Activated naive CD4-positive, alpha-beta T cell treated with anti-CD3 and anti-CD28 coated beads, Interleukin-2, amount 50 U/mL, for 72 hours (primary cell): ENCODE data around the gene HSPA4. TPM values are rescaled to one million over a fixed set of nuclear protein-coding genes. Genes with fewer than 3 reads are reported as not detected.
"Not testable (repeated sequence)": the region's sequence is repeated elsewhere in the genome, so short reads cannot be mapped to it uniquely, and the experiment has no call there.

Source experiments
- ATAC-seq, 2 donors: fragments of 150-1000 bp; cut with Tn5 transposase; 2 replicates each; pipeline ENCODE4 v1.10.0; 2021; ENCODE audit warnings: mild to moderate bottlenecking in 2 of 2, moderate library complexity in 2 of 2
- DNase-seq, 2 donors: peaks; one replicate each; pipeline ENCODE4 v3.0.0; 2021 to 2022; ENCODE audit warnings: low spot score in 2 of 2
- H3K27ac Mint-ChIP-seq, 2 donors: one replicate each; pipeline ENCODE4 v1.8.0; 2022; ENCODE audit warnings: mild to moderate bottlenecking in 2 of 2, mixed read lengths in 2 of 2
- H3K36me3 Mint-ChIP-seq, 2 donors: one replicate each; pipeline ENCODE4 v1.8.0; 2022; ENCODE audit warnings: mixed read lengths in 2 of 2
- H3K9me3 Mint-ChIP-seq, 2 donors: one replicate each; pipeline ENCODE4 v1.8.0; 2022; ENCODE audit warnings: mixed read lengths in 2 of 2
- total RNA-seq, 2 donors: library from RNA; stranded (reverse); gene quantifications; one replicate each; pipeline ENCODE4 v1.2.3, GENCODE V29; 2022

The HSPA4 gene
- total RNA-seq, 2 donors from 2014 or later = 168 to 198 TPM

DNA sequence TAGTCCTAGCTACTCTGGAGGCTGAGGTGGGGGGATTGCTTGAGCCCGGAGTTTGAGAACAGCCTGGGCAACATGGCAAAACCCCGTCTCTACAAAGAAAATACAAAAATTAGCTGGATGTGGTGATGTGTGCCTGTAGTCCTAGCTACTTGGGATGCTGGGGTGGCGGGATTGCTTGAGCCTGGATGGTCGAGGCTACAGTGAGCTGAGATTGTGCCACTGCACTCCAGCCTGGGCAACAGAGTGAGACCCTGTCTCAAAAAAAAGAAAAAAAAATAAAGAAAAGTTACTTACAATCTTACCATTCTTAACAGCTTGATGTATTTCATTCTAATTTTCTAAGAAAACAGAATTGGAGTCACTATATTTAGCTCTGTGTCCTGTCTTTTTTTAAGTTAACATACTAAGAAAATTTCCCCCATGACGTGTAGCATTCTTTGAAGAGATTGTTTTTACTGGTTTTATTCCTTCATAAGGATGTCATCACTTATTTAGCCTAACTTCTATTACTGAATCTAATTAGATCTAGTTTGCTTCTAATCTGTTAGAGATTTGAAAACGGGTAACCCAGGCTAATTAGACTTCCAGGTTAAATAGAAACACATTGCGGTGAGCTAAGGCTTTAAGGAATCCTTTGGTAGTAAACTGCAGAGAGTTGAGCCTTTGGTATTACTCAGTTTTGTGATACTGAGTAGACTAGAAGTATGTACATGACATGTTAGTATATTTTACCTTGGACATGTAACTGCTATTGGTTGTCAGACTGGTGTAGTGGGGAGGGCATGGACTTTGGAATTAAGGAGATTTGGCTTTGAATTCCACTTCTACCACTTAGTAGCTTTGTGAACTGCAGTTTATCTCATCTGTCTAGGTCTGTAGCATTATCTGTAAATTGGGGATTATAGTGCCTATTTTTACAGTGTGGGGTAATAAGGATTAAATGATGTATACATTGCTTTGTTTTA lies 24.0 kb downstream of the HSPA4 start:
- Mint-ChIP-seq H3K9me3 (no peaks in the 10 kb centered on the region), H3K27ac (peak overlapping the region in 1 of 2 donors; percentile 66), H3K36me3 (peaks cover 21 to 32% of the 10 kb centered on the region in 2 donors)
- DNase-seq = no peak
- ATAC-seq = no peak

DNA sequence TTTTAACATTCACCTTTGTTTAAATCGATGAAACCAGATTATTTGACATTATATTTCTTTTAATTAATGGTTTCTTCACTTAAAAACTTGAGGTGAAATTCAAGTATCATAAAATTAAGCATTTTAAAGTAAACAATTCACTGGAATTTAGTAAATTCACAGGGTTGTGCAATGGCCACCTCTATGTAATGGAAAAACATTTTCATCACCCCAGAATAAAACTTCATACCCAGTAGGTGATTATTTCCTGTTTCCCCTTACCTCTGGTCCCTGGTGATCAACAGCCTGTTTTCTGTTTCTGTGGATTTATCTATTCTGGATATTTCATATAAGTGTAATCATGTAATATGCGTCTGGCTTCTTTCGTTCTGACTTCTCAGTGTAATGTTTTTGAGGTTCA lies 27.2 kb downstream of the HSPA4 start:
- no peak for ATAC-seq
- peaks cover 13 to 31% of the 10 kb centered on the region in 2 donors for H3K36me3 Mint-ChIP-seq

DNA sequence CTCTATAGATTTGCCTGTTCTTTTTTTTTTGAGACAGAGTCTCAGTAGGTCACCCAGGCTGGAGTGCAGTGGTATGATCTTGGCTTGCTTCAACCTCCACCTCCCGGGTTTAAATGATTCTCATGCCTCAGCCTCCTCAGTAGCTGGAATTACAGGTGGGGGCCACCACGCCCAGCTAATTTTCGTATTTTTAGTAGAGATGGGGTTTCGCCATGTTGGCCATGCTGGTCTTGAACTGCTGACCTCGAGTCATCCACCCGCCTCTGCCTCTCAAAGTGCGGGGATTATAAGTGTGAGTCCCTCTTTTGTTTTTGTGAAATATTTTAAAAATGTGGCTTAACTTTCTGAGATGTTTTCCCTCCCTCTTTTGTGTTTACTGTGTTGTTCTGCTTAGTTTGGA lies 29.2 kb downstream of the HSPA4 start:
- ATAC-seq (no peak), DNase-seq (no peak)
- H3K36me3 Mint-ChIP-seq = peaks cover 13 to 32% of the 10 kb centered on the region in 2 donors
- H3K9me3 Mint-ChIP-seq = no peaks in the 10 kb centered on the region
- H3K27ac Mint-ChIP-seq = peak overlapping the region in 1 of 2 donors; percentile 88

More for the DNA sequence above, 27.2 kb downstream of the HSPA4 start:
- Mint-ChIP-seq H3K9me3 (no peaks in the 10 kb centered on the region), H3K27ac (peak overlapping the region in 1 of 2 donors; percentile 74)
- DNase-seq = no peak

DNA sequence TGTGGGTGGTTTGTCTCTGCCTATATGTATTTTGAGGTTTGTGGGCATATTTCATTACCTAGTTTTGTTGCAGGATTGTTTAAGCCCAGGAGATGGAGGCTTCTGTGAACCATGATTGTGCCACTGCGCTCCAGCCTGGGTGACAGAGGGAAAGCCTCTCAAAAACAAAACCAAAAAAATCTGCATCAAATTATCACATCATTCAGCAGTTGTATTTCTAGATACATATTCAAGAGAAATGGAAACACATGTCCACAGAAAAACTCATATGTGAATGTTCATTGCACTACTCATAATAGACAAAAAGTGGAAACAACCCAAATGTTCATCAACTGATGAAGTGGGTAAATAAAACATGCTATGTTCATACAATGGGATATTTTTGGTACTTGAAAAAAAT lies 29.9 kb downstream of the HSPA4 start:
- no peak for ATAC-seq
- Mint-ChIP-seq H3K9me3 (no peaks in the 10 kb centered on the region), H3K36me3 (peaks cover 14 to 27% of the 10 kb centered on the region in 2 donors), H3K27ac (no peak overlapping the region)
- DNase-seq = no peak

GRCh38 chr5:133082128-133082527 lies 30.3 kb downstream of the HSPA4 start:
- DNase-seq (no peak), ATAC-seq (no peak)
- H3K27ac Mint-ChIP-seq = no peak overlapping the region
- H3K36me3 Mint-ChIP-seq = peaks cover 13 to 24% of the 10 kb centered on the region in 2 donors
- H3K9me3 Mint-ChIP-seq = no peaks in the 10 kb centered on the region

DNA sequence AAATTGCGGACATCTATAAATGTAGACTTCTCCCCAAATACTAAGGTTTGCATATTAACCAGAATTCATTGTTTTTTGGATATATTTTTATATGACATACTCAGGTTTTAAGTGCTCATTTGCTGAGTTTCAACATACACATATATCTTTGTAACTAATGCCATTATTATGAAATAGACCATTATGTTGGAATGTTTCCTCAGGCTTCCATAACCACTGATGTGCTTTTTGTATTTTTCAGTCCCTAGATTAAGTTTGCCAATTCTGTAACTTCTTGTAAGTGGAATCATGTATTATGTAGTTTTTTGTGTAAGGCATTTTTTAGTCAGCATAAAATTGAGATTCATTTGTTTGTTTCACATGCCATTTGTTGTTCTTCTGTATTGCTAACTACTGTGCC lies 32.1 kb downstream of the HSPA4 start:
- Mint-ChIP-seq H3K9me3 (no peaks in the 10 kb centered on the region), H3K36me3 (peaks cover 13 to 18% of the 10 kb centered on the region in 2 donors), H3K27ac (no peak overlapping the region)
- no peak for DNase-seq
- ATAC-seq = no peak

DNA sequence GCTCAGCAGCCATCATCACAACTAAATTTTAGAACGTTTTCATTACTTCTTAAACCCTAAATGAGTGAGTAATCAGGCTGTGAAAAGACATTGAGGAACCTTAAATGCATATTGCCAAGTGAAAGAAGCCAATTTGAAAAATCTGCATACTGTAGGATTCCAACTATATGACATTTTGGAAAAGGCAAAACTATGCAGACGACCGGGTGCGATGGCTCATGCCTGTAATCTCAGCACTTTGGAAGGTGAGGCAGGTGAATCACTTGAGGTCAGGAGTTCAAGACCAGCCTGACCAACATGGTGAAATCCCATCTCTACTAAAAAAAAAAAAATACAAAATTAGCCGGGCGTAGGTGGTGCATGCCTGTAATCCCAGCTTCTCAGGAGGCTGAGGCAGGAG lies 33.4 kb downstream of the HSPA4 start:
- not testable (repeated sequence) for DNase-seq, ATAC-seq
- peaks cover 13 to 18% of the 10 kb centered on the region in 2 donors for H3K36me3 Mint-ChIP-seq

GRCh38 chr5:133086366-133086875 lies 34.6 kb downstream of the HSPA4 start:
- Mint-ChIP-seq H3K36me3 (peaks cover 8 to 11% of the 10 kb centered on the region in 2 donors), H3K9me3 (no peaks in the 10 kb centered on the region), H3K27ac (no peak overlapping the region)
- DNase-seq (no peak), ATAC-seq (no peak)

More for the DNA sequence above, 33.4 kb downstream of the HSPA4 start:
- H3K27ac Mint-ChIP-seq, H3K9me3 Mint-ChIP-seq: not testable (repeated sequence)

DNA sequence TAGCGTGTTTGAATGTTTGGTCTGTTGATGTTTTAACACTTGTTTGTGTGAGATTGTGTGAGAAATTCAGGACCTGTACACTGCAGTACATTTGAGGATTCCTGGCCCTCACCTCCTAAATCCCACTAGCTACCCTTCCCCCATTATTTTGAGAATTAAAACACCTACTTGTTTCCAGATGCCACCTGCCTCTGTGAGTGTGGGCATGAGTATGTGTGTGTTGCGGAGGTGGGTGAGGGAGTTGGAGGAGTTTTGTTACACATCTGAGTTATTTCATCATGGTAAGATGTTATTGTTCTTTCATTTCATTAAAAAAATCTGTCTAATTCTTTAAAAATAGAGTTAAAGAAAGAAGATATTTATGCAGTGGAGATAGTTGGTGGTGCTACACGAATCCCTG lies 36.3 kb downstream of the HSPA4 start:
- H3K36me3 Mint-ChIP-seq = peaks cover 13 to 15% of the 10 kb centered on the region in 2 donors
- DNase-seq (no peak), ATAC-seq (no peak)
- H3K27ac Mint-ChIP-seq = no peak overlapping the region
- no peaks in the 10 kb centered on the region for H3K9me3 Mint-ChIP-seq

DNA sequence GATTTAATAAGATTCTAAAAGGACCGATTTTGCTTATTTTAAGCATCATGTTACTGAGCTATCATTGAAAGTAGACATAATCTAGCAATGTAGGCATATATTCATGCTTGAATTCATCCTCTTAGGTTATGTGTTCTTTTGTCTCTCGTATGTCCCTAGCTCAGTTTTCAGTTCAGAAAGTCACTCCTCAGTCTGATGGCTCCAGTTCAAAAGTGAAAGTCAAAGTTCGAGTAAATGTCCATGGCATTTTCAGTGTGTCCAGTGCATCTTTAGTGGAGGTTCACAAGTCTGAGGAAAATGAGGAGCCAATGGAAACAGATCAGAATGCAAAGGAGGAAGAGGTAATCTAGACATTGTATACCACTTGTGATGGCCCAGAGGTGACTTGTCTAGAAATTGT lies 39.2 kb downstream of the HSPA4 start:
- DNase-seq = no peak
- ATAC-seq = no peak
- Mint-ChIP-seq H3K9me3 (no peaks in the 10 kb centered on the region), H3K36me3 (peaks cover 9 to 13% of the 10 kb centered on the region in 2 donors), H3K27ac (no peak overlapping the region)

DNA sequence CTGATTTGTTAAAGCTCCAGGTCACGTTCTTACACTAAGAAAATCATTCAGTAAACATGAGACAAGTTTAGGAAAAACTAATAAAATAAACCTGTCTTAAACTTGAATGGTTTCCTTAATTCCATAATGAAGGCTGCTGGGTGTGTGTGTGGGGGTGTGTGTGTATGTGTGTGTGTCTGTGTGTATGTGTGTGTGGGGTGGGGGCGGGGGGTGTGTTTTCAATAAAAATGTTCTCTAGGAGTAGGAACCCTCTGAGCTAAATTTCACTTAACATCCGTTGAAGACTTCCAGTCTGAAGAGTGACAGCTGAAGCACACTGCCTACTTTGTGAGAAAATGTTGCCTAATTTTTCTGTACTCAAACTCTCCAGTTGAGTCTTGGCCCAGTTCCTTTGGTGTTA lies 54.5 kb downstream of the HSPA4 start:
- DNase-seq (no peak), ATAC-seq (no peak)
- no peaks in the 10 kb centered on the region for H3K9me3 Mint-ChIP-seq
- H3K36me3 Mint-ChIP-seq = peaks cover 0 to 11% of the 10 kb centered on the region in 2 donors
- H3K27ac Mint-ChIP-seq = peak overlapping the region in 1 of 2 donors; percentile 15

- H3K27ac Mint-ChIP-seq = peak overlapping the region; percentile 15 to 41
Observed at GRCh38 chr5:133106761-133107572, 55.2 kb downstream of the HSPA4 start.

DNA sequence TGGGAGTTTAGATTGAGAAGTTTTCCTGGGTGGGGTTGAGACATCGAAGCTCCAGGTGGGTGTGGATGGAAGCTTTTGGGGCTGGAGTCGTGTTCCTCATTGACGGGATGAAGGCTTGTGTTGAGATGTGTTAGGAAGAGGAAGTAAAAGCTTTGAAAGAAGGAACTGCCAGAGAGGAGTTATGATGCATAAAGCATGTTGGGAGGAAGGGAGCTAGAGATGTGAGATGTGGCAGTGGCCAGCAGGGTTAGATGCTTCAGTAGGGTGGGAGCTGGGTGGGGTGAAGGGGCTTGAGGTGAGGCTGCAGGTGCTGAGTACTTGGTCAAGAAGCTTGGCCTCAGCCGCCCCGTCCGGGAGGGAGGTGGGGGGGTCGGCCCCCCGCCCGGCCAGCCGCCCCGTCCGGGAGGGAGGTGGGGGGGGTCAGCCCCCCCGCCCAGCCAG lies 56.7 kb downstream of the HSPA4 start:
- DNase-seq (no peak), ATAC-seq (no peak)
- peaks cover 0 to 11% of the 10 kb centered on the region in 2 donors for H3K36me3 Mint-ChIP-seq
- H3K27ac Mint-ChIP-seq = peak overlapping the region; percentile 6 to 10
- no peaks in the 10 kb centered on the region for H3K9me3 Mint-ChIP-seq

More at GRCh38 chr5:133106761-133107572, 55.2 kb downstream of the HSPA4 start:
- peaks cover 0 to 11% of the 10 kb centered on the region in 2 donors for H3K36me3 Mint-ChIP-seq
- DNase-seq (no peak), ATAC-seq (peak in 1 of 2 donors; percentile 13)
- H3K9me3 Mint-ChIP-seq = no peaks in the 10 kb centered on the region

DNA sequence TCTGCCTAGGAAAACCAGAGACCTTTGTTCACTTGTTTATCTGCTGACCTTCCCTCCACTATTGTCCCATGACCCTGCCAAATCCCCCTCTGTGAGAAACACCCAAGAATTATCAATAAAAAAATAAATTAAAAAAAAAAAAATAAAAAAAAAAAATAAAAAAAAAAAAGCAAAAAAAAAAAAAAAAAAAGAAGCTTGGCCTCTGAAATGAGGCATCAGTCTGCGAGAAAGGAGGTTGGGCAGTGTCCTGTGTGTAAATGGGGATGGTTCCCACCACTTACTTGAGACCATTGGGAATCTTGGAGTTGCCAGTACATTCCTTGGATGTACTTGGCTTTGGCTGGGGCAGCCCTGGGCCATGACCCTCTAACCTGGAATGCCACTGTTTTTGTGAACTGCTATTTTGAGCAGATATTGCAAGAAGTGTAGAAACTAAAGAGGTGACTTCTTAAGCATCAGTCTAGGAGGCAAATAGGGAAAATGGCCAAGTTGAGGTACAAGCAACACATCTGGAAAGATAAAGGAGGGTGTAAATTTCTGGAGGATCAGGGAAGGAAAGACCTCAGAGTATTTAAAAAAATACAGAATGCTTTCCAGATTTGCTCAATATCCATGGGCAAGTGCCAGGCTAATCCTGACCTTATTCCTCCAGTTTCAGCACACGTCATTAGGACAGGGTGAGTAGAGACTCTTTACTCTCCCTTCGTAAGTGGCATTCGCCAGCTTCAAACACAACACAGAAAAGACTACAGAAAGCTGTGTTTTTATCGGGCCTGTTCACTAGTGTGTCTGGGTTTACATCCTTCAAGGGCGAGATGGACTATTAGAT lies 58.1 kb downstream of the HSPA4 start:
- no peak for DNase-seq
- no peaks in the 10 kb centered on the region for H3K9me3 Mint-ChIP-seq
- no peak overlapping the region for H3K27ac Mint-ChIP-seq
- ATAC-seq = no peak
- H3K36me3 Mint-ChIP-seq = peaks cover 0 to 10% of the 10 kb centered on the region in 2 donors

DNA sequence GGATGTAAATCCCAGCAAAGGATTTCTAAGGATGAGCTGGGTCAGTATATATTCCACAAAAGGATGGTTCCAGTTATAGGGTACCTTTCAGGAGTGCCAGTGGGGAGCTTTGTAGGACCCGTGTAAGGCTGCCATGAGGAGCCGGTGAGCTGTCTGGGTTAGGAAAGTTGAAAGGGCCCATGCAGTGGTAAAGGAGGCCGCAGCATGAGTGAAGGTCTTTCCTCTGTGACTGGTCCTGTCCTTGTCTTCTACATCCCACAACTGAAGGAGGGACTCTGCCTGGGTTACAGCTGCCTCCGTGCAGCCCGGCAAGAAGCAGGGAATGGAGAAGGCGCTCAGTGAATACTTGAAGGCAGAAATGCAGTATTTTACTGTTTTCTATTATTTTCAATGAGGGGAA lies 58.9 kb downstream of the HSPA4 start:
- Mint-ChIP-seq H3K36me3 (peaks cover 0 to 2% of the 10 kb centered on the region in 2 donors), H3K9me3 (no peaks in the 10 kb centered on the region), H3K27ac (no peak overlapping the region)
- ATAC-seq (no peak), DNase-seq (no peak)

DNA sequence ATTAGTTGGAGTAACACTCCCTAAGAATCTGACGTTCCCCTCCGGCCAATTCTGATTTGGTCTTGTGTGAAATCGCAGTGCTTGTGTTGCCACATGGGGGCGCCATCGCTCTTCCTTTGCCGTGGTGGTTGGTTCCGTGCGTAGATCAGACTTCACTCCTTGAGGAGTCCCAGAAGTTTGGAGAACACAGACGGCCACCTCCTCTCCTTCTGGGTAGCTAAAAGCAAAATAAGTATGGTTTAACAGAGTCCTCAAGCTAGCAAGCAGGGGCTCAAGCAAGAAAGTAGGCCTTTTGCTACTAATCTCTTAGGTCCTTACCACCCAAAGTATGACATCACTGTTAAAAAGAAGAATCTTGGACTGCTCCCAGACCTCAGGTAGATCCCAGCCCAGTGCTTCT lies 59.5 kb downstream of the HSPA4 start:
- DNase-seq (peak; percentile 63 to 86), ATAC-seq (peak; percentile 69 to 79)
- H3K27ac Mint-ChIP-seq = peak overlapping the region in 1 of 2 donors; percentile 52
- H3K36me3 Mint-ChIP-seq = no peaks in the 10 kb centered on the region
- H3K9me3 Mint-ChIP-seq = no peaks in the 10 kb centered on the region
